Thyroid gland (tissue), 4 donors: ENCODE results near the gene FAM9A.

Experiments
- CTCF ChIP-seq, 6 experiments: fragments of 200-600 bp in 3 of 6; fragments of 450-650 bp in 3 of 6; sonication (generic) in 3 of 6; IDR thresholded peaks; one replicate each; pipeline ENCODE4 v1.5.1; 2016 to 2019; ENCODE audit warnings: antibody characterized with exemption in 6 of 6, mild to moderate bottlenecking in 2 of 6, inconsistent platforms in 1 of 6, moderate library complexity in 1 of 6
- POLR2A ChIP-seq, 2 donors: fragments of 450-650 bp; IDR thresholded peaks; one replicate each; pipeline ENCODE4 v1.6.1; 2017; ENCODE audit warnings: antibody characterized with exemption in 2 of 2, mild to moderate bottlenecking in 2 of 2, moderate library complexity in 1 of 2

GRCh38 chrX:8760021-8760420 lies 41.2 kb downstream of the FAM9A start:
- TF ChIP-seq CTCF (IDR thresholded peaks at IDR 0.05): no peak
- no peak for TF ChIP-seq POLR2A (IDR thresholded peaks at IDR 0.05)
